GM12864 (cell line): ENCODE data around the gene BORCS6.

Source experiments
- DNase-seq: peaks from one replicate; pipeline ENCODE4 v3.0.0-alpha.2; 2011; ENCODE audit warnings: low read depth
- H3K4me3 ChIP-seq: 2 replicates; pipeline ENCODE4 v1.5.1; 2011; ENCODE audit warnings: mild to moderate bottlenecking, low read depth, low read length, control low read depth
- TF ChIP-seq, protein P1 (sequence below): IDR thresholded peaks from 2 replicates; pipeline ENCODE4 v1.5.1; 2011; ENCODE audit warnings: low read depth, mild to moderate bottlenecking, moderate library complexity, low read length, control low read depth, inconsistent platforms; ENCODE audit errors: missing control alignments

BORCS6 gene

DNA sequence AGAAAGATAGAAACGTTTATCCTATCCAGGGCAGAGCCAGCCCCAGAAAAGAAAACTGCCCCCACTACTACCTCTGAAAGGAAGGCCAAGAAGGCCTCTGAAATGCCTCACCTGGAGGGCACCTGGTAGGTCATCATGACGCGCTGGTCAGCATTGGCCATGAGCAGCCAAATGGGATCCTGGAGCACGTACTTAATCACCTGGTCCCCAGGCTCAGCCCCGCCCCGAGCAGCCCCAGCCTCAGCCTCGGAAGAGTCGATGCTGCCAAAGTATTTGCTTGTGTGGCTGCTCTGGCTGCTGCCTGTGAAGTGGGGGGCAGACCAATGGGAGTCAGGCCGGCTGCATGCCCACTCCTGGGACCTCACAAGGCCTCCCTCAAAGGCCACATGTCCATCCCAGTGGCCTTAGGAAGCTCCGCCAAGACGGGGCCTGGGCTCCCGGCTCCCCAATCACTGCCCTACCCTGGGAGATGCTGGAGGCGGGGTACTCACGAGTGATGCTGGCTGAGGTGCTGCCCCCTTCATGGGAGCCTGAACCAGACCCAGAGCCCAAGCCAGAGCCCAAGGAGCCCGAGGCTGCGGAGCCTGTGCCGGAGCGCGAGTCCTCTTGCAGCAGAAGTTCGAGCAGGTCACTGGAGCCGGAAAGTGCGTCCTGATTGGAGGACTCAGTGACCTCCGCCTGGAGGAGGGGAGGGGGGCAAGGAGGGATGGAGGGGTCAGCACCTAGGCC lies 47.7 kb downstream of the BORCS6 start:
- TF ChIP-seq, protein P1, sequence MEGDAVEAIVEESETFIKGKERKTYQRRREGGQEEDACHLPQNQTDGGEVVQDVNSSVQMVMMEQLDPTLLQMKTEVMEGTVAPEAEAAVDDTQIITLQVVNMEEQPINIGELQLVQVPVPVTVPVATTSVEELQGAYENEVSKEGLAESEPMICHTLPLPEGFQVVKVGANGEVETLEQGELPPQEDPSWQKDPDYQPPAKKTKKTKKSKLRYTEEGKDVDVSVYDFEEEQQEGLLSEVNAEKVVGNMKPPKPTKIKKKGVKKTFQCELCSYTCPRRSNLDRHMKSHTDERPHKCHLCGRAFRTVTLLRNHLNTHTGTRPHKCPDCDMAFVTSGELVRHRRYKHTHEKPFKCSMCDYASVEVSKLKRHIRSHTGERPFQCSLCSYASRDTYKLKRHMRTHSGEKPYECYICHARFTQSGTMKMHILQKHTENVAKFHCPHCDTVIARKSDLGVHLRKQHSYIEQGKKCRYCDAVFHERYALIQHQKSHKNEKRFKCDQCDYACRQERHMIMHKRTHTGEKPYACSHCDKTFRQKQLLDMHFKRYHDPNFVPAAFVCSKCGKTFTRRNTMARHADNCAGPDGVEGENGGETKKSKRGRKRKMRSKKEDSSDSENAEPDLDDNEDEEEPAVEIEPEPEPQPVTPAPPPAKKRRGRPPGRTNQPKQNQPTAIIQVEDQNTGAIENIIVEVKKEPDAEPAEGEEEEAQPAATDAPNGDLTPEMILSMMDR = no peak
- H3K4me3 ChIP-seq = no peak overlapping the region
- DNase-seq = no peak

DNA sequence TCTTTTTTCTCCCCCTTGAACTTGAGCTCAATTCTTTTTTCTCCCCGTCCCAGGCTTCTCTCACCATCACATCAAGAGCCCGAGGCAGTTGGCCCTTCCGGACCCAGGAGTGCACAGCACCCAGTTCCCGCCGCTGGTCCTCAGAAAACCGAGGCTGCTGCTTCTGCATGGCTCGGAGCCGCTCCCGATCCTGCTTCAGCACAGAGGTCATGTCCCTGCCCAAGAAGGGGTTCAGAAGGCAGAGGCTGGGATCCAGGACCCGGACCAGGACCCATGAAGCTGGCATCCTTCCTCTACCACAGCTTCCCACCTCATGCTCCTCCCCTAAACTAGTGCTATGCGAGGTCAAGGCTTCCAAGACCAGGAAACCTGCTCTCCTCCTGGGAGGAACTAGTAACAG lies 48.2 kb downstream of the BORCS6 start:
- no peak for DNase-seq
- H3K4me3 ChIP-seq = no peak overlapping the region
- TF ChIP-seq, protein P1 = no peak

- TF ChIP-seq, protein P1 = no peak
- no peak overlapping the region for H3K4me3 ChIP-seq
- DNase-seq = no peak
Measured at GRCh38 chr17:8141045-8141444, 48.9 kb downstream of the BORCS6 start.

GRCh38 chr17:8140065-8141029 lies 49.6 kb downstream of the BORCS6 start:
- no peak overlapping the region for H3K4me3 ChIP-seq
- TF ChIP-seq, protein P1 = no peak

DNA sequence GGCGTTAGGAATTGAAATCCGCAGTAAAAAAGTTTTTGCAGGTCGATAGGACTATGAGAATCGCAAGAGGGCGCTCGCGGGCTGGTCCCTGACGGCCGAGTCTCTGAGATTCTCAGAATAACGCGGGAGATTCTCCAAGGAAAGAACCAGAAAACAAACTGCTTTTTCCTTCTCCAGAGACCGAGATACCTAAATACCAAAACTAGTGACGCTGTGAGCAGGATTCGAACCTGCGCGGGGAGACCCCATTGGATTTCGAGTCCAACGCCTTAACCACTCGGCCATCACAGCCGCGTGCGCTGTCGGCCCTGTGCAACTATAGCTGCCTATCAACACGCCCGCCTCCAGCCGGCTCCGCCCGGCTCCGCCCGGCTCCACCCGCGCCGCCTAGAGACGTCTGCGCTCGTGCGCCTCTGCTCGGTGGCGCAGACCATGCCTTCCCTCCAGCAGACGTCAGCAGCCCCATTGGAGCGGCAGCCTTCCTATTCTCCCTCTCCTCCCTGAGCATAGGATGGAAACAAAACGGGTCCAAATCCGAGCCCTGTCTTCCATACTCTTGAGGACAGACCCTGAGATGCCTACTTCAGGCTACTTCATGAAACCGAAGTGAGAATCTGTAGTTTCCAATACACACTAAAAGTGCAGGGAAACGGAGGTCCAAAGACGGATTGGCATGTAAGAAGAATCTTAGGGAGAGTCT lies 51.2 kb downstream of the BORCS6 start:
- DNase-seq = peak; percentile 92
- TF ChIP-seq, protein P1 = peak; percentile 84

More at GRCh38 chr17:8140065-8141029, 49.6 kb downstream of the BORCS6 start:
- no peak for DNase-seq

GRCh38 chr17:8138374-8138671 lies 51.7 kb downstream of the BORCS6 start:
- H3K4me3 ChIP-seq = peak overlapping the region; percentile 55
- TF ChIP-seq, protein P1 = no peak
- DNase-seq = no peak

More for the DNA sequence above, 51.2 kb downstream of the BORCS6 start:
- peak overlapping the region; percentile 60 for H3K4me3 ChIP-seq
